A673 (cell line): Measurements from ENCODE around the gene FBXO31. TPM values are rescaled to one million over a fixed set of nuclear protein-coding genes. Genes with fewer than 3 reads are reported as not detected.

ENCODE experiments used
- BruUV-seq: library from RNA; stranded (reverse); fragments of 400-500 nt; replicated peaks from 2 replicates; lab custom pipeline; 2021; lab: Mats Ljungman, UMichigan
- CTCF ChIA-PET: fragments of 300-600 bp; sonication (Branson Sonifier 250); formaldehyde crosslinking; loops from one replicate; lab custom pipeline; 2022; ENCODE audit warnings: antibody characterized with exemption; lab: Charles Lee
- POLR2A ChIA-PET: fragments of 300-600 bp; sonication (Branson Sonifier 250); formaldehyde crosslinking; loops from one replicate; lab custom pipeline; 2022; ENCODE audit warnings: antibody characterized with exemption; ENCODE audit not compliant: low non-redundant PET; lab: Charles Lee
- DNase-seq: peaks from one replicate; pipeline ENCODE4 v3.0.0-alpha.2; 2015; ENCODE audit warnings: low spot score
- H3K27ac ChIP-seq: fragments of 200-600 bp; sonication (generic); 2 replicates; pipeline ENCODE4 v1.5.1; 2016; ENCODE audit warnings: mixed run types, low read depth, mild to moderate bottlenecking, mixed read lengths, antibody characterized with exemption, low read length; ENCODE audit not compliant: poor library complexity, severe bottlenecking
- H3K27me3 ChIP-seq: fragments of 200-600 bp; sonication (generic); replicated peaks from 2 replicates; pipeline ENCODE4 v1.6.1; 2017; ENCODE audit warnings: mixed run types, low read depth, mild to moderate bottlenecking, mixed read lengths, antibody characterized with exemption, low read length; ENCODE audit not compliant: insufficient read depth, poor library complexity
- H3K36me3 ChIP-seq: fragments of 200-600 bp; sonication (generic); 2 replicates; pipeline ENCODE4 v1.6.1; 2016; ENCODE audit warnings: mixed run types, mild to moderate bottlenecking, mixed read lengths, antibody characterized with exemption, low read length; ENCODE audit not compliant: insufficient read depth, poor library complexity, severe bottlenecking
- H3K4me1 ChIP-seq: fragments of 200-600 bp; sonication (generic); 2 replicates; pipeline ENCODE4 v1.6.1; 2017; ENCODE audit warnings: mixed run types, mild to moderate bottlenecking, mixed read lengths, antibody characterized with exemption, low read length; ENCODE audit not compliant: insufficient read depth, poor library complexity, severe bottlenecking
- H3K4me3 ChIP-seq: fragments of 200-600 bp; sonication (generic); 2 replicates; pipeline ENCODE4 v1.5.1; 2016; ENCODE audit warnings: low read depth, mixed run types, mild to moderate bottlenecking, mixed read lengths, low read length; ENCODE audit not compliant: poor library complexity, severe bottlenecking
- H3K9me3 ChIP-seq: fragments of 200-600 bp; sonication (generic); 2 replicates; pipeline ENCODE4 v1.6.1; 2016; ENCODE audit warnings: mixed run types, low read depth, mild to moderate bottlenecking, mixed read lengths, antibody characterized with exemption, low read length; ENCODE audit not compliant: poor library complexity, severe bottlenecking
- CTCF ChIP-seq: fragments of 300-800, 200-600 bp; sonication (generic); conservative IDR thresholded peaks from 2 replicates; pipeline ENCODE4 v1.5.1; 2017; ENCODE audit warnings: low read depth, mild to moderate bottlenecking, antibody characterized with exemption, low read length, moderate library complexity, mixed read lengths
- EZH2 ChIP-seq: fragments of 200-600 bp; sonication (generic); IDR thresholded peaks from 2 replicates; pipeline ENCODE4 v1.6.1; 2017; ENCODE audit warnings: borderline replicate concordance, low read depth, mild to moderate bottlenecking, mixed read lengths, antibody characterized with exemption, low read length; ENCODE audit not compliant: poor library complexity, severe bottlenecking
- intact Hi-C: fragments of 100-400 bp; cut with micrococcal nuclease; formaldehyde crosslinking; loops from one replicate; pipeline ENCODE4 v1.10.0; 2022; ENCODE audit not compliant: unreplicated experiment
- total RNA-seq: library from RNA; stranded (reverse); gene quantifications from 2 replicates; pipeline ENCODE4 v1.2.3, GENCODE V29; 2021

Gene FBXO31
- total RNA-seq, 1 experiment from 2014 or later = 32.2 TPM

DNA sequence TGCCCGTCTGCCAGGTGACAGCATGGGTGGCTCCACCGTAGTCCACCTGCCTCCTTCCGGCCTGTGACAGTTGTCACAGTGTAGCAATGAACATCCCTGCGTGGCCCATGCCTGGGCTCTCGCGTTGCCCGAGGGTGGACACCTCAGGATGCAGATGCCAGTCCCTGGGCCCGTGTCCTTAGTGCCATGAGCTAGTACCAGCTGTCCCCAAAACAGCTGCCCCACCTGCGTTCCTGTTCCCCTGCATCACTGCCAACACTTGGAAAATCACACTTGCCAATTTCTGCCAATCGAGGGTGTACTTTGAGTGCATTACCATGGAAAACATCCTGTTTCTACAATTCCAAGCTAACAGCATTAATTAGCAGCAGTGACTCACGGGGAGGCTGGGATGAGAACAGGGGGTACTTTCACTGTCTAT, 57.4 kb downstream of the FBXO31 start:
- intact Hi-C loops = no loop called here
- no TSS peak for BruUV-seq
- TF ChIP-seq CTCF = no peak
- TF ChIP-seq EZH2 = no peak
- H3K4me1 ChIP-seq = no peaks in the 10 kb centered on the region
- H3K4me3 ChIP-seq = no peak overlapping the region
- no peaks in the 10 kb centered on the region for H3K9me3 ChIP-seq
- CTCF ChIA-PET = no interaction called here
- no peaks in the 10 kb centered on the region for H3K27me3 ChIP-seq
- no peak overlapping the region for H3K27ac ChIP-seq
- POLR2A ChIA-PET = no interaction called here
- no peak for DNase-seq
- peaks cover 16% of the 10 kb centered on the region for H3K36me3 ChIP-seq

- TF ChIP-seq CTCF (no peak), EZH2 (no peak)
- no peak overlapping the region for H3K27ac ChIP-seq
- H3K27me3 ChIP-seq = no peaks in the 10 kb centered on the region
- no peaks in the 10 kb centered on the region for H3K4me1 ChIP-seq
- no TSS peak for BruUV-seq
- intact Hi-C loops = no loop called here
- POLR2A ChIA-PET = no interaction called here
- H3K36me3 ChIP-seq = peaks cover 11% of the 10 kb centered on the region
- H3K9me3 ChIP-seq = no peaks in the 10 kb centered on the region
- no peak overlapping the region for H3K4me3 ChIP-seq
- DNase-seq = no peak
- CTCF ChIA-PET = no interaction called here
Measured at GRCh38 chr16:87325423-87325858, 58.1 kb downstream of the FBXO31 start.

GRCh38 chr16:87324411-87325275, 58.9 kb downstream of the FBXO31 start:
- H3K4me1 ChIP-seq = no peaks in the 10 kb centered on the region
- H3K27ac ChIP-seq = no peak overlapping the region
- no peaks in the 10 kb centered on the region for H3K9me3 ChIP-seq
- BruUV-seq = no TSS peak
- DNase-seq = peak; percentile 57
- no peaks in the 10 kb centered on the region for H3K27me3 ChIP-seq
- H3K36me3 ChIP-seq = peaks cover 3% of the 10 kb centered on the region
- no peak overlapping the region for H3K4me3 ChIP-seq
- intact Hi-C loops = no loop called here
- TF ChIP-seq CTCF (peak; percentile 74), EZH2 (no peak)
- ChIA-PET CTCF (no interaction called here), POLR2A (no interaction called here)
